Aorta (tissue), 5 donors: Measurements from ENCODE around the gene C1orf174. TPM values are rescaled to one million over a fixed set of nuclear protein-coding genes. Genes with fewer than 3 reads are reported as not detected.
A peak's percentile ranks its signal among the peaks of the same experiment; 100 is the strongest.

Source experiments
- ATAC-seq: fragments of 200-7000 bp; cut with Tn5 transposase; one replicate; pipeline ENCODE4 v1.9.1; 2022; ENCODE audit warnings: moderate library complexity; ENCODE audit not compliant: low FRiP score
- DNase-seq, 2 donors: peaks; one replicate each; pipeline ENCODE4 v3.0.0-alpha.2; 2020
- H3K27ac ChIP-seq, 2 donors: one replicate each; pipeline ENCODE4 v1.5.1; 2013; ENCODE audit warnings: low read length in 2 of 2, mild to moderate bottlenecking in 2 of 2, moderate library complexity in 2 of 2, control low read depth in 1 of 2, inconsistent platforms in 1 of 2, low read depth in 1 of 2
- H3K27me3 ChIP-seq, 2 donors: one replicate each; pipeline ENCODE4 v1.6.1; 2013; ENCODE audit warnings: control low read depth in 1 of 2, low read length in 1 of 2, mild to moderate bottlenecking in 1 of 2, moderate library complexity in 1 of 2; ENCODE audit not compliant: insufficient read depth in 2 of 2, control insufficient read depth in 1 of 2
- H3K36me3 ChIP-seq, 2 donors: one replicate each; pipeline ENCODE4 v1.6.1; 2013; ENCODE audit warnings: control low read depth in 1 of 2, low read length in 1 of 2, mild to moderate bottlenecking in 1 of 2; ENCODE audit not compliant: insufficient read depth in 2 of 2, control insufficient read depth in 1 of 2
- H3K4me1 ChIP-seq, 2 donors: one replicate each; pipeline ENCODE4 v1.6.1; 2013; ENCODE audit warnings: low read length in 2 of 2, control low read depth in 1 of 2, mild to moderate bottlenecking in 1 of 2, moderate library complexity in 1 of 2; ENCODE audit not compliant: insufficient read depth in 2 of 2, control insufficient read depth in 1 of 2
- H3K4me3 ChIP-seq, 2 donors: one replicate each; pipeline ENCODE4 v1.5.1; 2013; ENCODE audit warnings: low read length in 2 of 2, control low read depth in 1 of 2, mild to moderate bottlenecking in 1 of 2
- H3K9me3 ChIP-seq: one replicate; pipeline ENCODE4 v1.6.1; 2013; ENCODE audit warnings: mild to moderate bottlenecking, low read length; ENCODE audit not compliant: control insufficient read depth
- WGBS, 2 donors: extraction: QIAGEN DNeasy Blood & Tissue Kit; methylation state at CpG; one replicate each; pipeline ENCODE4 v1.1.7; 2013; 5-methylcytosine and 5-hydroxymethylcytosine counted together
- intact Hi-C, 2 donors: fragments of 100-400 bp; cut with DNase I; formaldehyde crosslinking; loops; one replicate each; pipeline versions ENCODE4 v1.14.2 to v1.15.0; 2022
- polyA plus RNA-seq, 2 donors: library from polyadenylated mRNA; stranded (reverse); fragments of 200-250 nt; gene quantifications; one replicate each; pipeline ENCODE4 v1.2.3, GENCODE V29; 2013
- total RNA-seq, 2 donors: library from RNA; stranded (reverse); fragmentation: NEBNext Ultra II Directional; extraction: Animal tissue kit (Norgen Biotek cat#: 25700); gene quantifications; one replicate each; pipeline ENCODE4 v1.2.1, GENCODE V29; 2021
- donor health status: healthy with polysubstance abuse.
- donor health status: Bipolar disorder and iron deficiency.
- donor health status: DM: no; HTN: no; CAD: no.
- donor health status: DM: no; HTN: no; CAD: no.
- donor health status: DM: yes; HTN: yes; CAD: no.

C1orf174 gene
- total and polyA plus RNA-seq, 4 donors = 12.6 to 19.8 (median 16.1) TPM

- no peak for ATAC-seq
- Histone ChIP-seq H3K9me3 (no peaks in the 10 kb centered on the region), H3K36me3 (no peaks in the 10 kb centered on the region), H3K4me1 (no peaks in the 10 kb centered on the region), H3K27ac (no peak overlapping the region), H3K27me3 (no peaks in the 10 kb centered on the region), H3K4me3 (no peak overlapping the region)
- DNase-seq = peak in 1 of 2 donors; percentile 59
- 90 to 91% methylated on average over 23 of the region's 23 CpGs for WGBS, 2 donors
- intact Hi-C loops = no loop called here
These were observed 13.0 kb upstream of the C1orf174 start for GRCh38 chr1:3912809-3913685.

- WGBS, 2 donors = 87 to 90% methylated on average over 38 of the region's 38 CpGs
- intact Hi-C loops = no loop called here
- Histone ChIP-seq H3K36me3 (no peaks in the 10 kb centered on the region), H3K27ac (no peak overlapping the region), H3K9me3 (no peaks in the 10 kb centered on the region), H3K4me3 (no peak overlapping the region), H3K4me1 (no peaks in the 10 kb centered on the region), H3K27me3 (no peaks in the 10 kb centered on the region)
- DNase-seq = peak in 1 of 2 donors; percentile 58
- ATAC-seq = no peak
These were observed 12.1 kb upstream of the C1orf174 start for GRCh38 chr1:3911981-3912808.

GRCh38 chr1:3910857-3911845 lies 11.1 kb upstream of the C1orf174 start:
- H3K27ac ChIP-seq = no peak overlapping the region
- H3K36me3 ChIP-seq = no peaks in the 10 kb centered on the region
- H3K27me3 ChIP-seq = no peaks in the 10 kb centered on the region
- intact Hi-C loops = no loop called here
- ATAC-seq (no peak), DNase-seq (peak in 1 of 2 donors; percentile 85)
- H3K4me3 ChIP-seq = no peak overlapping the region
- 13 to 18% methylated on average over 33 to 35 of the region's 35 CpGs for WGBS, 2 donors
- H3K4me1 ChIP-seq = no peaks in the 10 kb centered on the region
- no peaks in the 10 kb centered on the region for H3K9me3 ChIP-seq

GRCh38 chr1:3910049-3910731 lies 10.1 kb upstream of the C1orf174 start:
- intact Hi-C loops = no loop called here
- H3K4me3 ChIP-seq = no peak overlapping the region
- WGBS, 2 donors = 85% methylated on average over 30 of the region's 30 CpGs
- no peaks in the 10 kb centered on the region for H3K27me3 ChIP-seq
- no peaks in the 10 kb centered on the region for H3K9me3 ChIP-seq
- H3K4me1 ChIP-seq = no peaks in the 10 kb centered on the region
- H3K36me3 ChIP-seq = no peaks in the 10 kb centered on the region
- no peak overlapping the region for H3K27ac ChIP-seq
- ATAC-seq (no peak), DNase-seq (peak in 1 of 2 donors; percentile 67)

GRCh38 chr1:3909615-3910014 lies 9.5 kb upstream of the C1orf174 start:
- no peaks in the 10 kb centered on the region for H3K4me1 ChIP-seq
- no peaks in the 10 kb centered on the region for H3K9me3 ChIP-seq
- H3K27ac ChIP-seq = no peak overlapping the region
- H3K4me3 ChIP-seq = no peak overlapping the region
- no peaks in the 10 kb centered on the region for H3K27me3 ChIP-seq
- intact Hi-C loops = no loop called here
- peak in 1 of 2 donors; percentile 25 for DNase-seq
- H3K36me3 ChIP-seq = no peaks in the 10 kb centered on the region
- 73 to 74% methylated on average over 7 of the region's 7 CpGs for WGBS, 2 donors
- ATAC-seq = no peak

GRCh38 chr1:3908886-3909517 lies 8.9 kb upstream of the C1orf174 start:
- Histone ChIP-seq H3K9me3 (no peaks in the 10 kb centered on the region), H3K36me3 (no peaks in the 10 kb centered on the region), H3K27me3 (no peaks in the 10 kb centered on the region), H3K4me3 (no peak overlapping the region), H3K4me1 (no peaks in the 10 kb centered on the region), H3K27ac (no peak overlapping the region)
- DNase-seq (peak in 1 of 2 donors; percentile 70), ATAC-seq (no peak)
- 68 to 74% methylated on average over 17 of the region's 17 CpGs for WGBS, 2 donors
- intact Hi-C loops = no loop called here

GRCh38 chr1:3907621-3908165 lies 7.6 kb upstream of the C1orf174 start:
- 77 to 78% methylated on average over 22 of the region's 22 CpGs for WGBS, 2 donors
- Histone ChIP-seq H3K4me3 (no peak overlapping the region), H3K4me1 (no peaks in the 10 kb centered on the region), H3K36me3 (no peaks in the 10 kb centered on the region), H3K27me3 (no peaks in the 10 kb centered on the region), H3K27ac (no peak overlapping the region), H3K9me3 (no peaks in the 10 kb centered on the region)
- no peak for ATAC-seq
- intact Hi-C loops = no loop called here
- DNase-seq = peak; percentile 40 to 67
